Measurements from ENCODE around the gene LRRFIP1. TPM values are rescaled to one million over a fixed set of nuclear protein-coding genes. Genes with fewer than 3 reads are reported as not detected.

The LRRFIP1 gene
- polyA plus RNA-seq, 1 of the 3 experiments (the other 2 are of a cell fraction): 47.3 TPM

DNA sequence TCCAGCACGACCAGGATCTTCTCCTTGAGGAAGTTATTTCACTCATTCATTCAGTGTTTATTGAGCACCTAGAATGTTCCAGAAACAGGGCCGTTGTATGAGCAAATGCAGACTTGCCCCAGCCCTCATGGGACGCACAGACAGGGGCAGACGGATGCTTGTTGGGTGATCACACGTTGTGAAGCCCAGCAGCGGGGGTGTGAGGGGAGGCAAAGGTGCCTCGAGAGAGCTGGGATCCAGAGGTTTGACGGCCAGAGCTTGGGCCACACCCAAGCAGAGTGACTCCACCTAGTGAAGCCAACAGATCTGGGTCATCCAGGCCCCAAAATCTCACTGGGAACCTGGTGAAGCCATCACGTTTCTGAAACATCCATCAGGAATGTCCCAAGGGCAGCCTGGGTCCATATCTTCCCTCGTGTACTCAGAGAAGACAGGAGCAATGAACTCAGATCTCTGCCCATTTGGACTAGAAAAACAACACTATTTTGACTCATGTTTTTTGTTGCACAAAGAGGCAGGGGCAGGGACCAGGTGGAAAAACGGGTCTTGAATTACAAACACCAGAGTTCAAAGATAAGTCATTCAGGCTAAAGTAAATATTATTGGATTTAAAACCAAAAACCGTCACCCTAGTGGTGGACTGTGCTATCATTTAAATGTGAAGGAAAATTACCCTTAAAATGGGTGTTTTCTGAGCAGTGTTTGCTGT lies 116.3 kb downstream of the LRRFIP1 start:
- Histone ChIP-seq H3K4me3 (ENCODE audit: low read depth in 2 of 2, low read length in 1 of 2) (no peak overlapping the region), H3K9me2 (no peaks in the 10 kb centered on the region), H3K9me3 (no peaks in the 10 kb centered on the region), H3K36me3 (replicated peaks in 1 of 2; ENCODE audit: control insufficient read depth in 1 of 2, insufficient read depth in 2 of 2, low read length in 1 of 2) (peaks cover 19 to 22% of the 10 kb centered on the region in 2 experiments), H4K20me1 (ENCODE audit: insufficient read depth) (peaks cover 56% of the 10 kb centered on the region), H3F3A (replicated peaks; ENCODE audit: insufficient read depth) (peaks cover 16% of the 10 kb centered on the region), H3K27me3 (ENCODE audit: insufficient read depth) (no peaks in the 10 kb centered on the region), H2AFZ (ENCODE audit: low read depth) (no peak overlapping the region), H3K9ac (no peak overlapping the region), H3K4me1 (ENCODE audit: control insufficient read depth in 1 of 2, insufficient read depth in 2 of 2, low read depth in 1 of 2, low read length in 1 of 2) (peaks cover 3 to 10% of the 10 kb centered on the region in 2 experiments; a peak in 2 of 4 replicates), H3K79me2 (ENCODE audit: insufficient read depth) (peaks cover 90% of the 10 kb centered on the region), H3K4me2 (no peak overlapping the region), H3K27ac (ENCODE audit: low read depth in 2 of 2, low read length in 1 of 2) (peak overlapping the region in 1 of 2 experiments; percentile 16; a peak in 1 of 4 replicates)
- POLR2A ChIA-PET: no interaction called here
- no peak for DNase-seq
- TF ChIP-seq, protein P1, sequence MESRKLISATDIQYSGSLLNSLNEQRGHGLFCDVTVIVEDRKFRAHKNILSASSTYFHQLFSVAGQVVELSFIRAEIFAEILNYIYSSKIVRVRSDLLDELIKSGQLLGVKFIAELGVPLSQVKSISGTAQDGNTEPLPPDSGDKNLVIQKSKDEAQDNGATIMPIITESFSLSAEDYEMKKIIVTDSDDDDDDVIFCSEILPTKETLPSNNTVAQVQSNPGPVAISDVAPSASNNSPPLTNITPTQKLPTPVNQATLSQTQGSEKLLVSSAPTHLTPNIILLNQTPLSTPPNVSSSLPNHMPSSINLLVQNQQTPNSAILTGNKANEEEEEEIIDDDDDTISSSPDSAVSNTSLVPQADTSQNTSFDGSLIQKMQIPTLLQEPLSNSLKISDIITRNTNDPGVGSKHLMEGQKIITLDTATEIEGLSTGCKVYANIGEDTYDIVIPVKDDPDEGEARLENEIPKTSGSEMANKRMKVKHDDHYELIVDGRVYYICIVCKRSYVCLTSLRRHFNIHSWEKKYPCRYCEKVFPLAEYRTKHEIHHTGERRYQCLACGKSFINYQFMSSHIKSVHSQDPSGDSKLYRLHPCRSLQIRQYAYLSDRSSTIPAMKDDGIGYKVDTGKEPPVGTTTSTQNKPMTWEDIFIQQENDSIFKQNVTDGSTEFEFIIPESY (IDR thresholded peaks at IDR 0.05; ENCODE audit: borderline replicate concordance, low read depth): no peak
- peak; percentile 45 for TF ChIP-seq CTCF (IDR thresholded peaks at IDR 0.05)
- 84% methylated on average over 12 of the region's 12 CpGs for WGBS (ENCODE audit: low lambda C conversion rate)
- CTCF ChIA-PET: interaction anchor here (0.6 to 6.6 kb wide), 20 partner anchors 10 to 581 kb away, joined by 3 to 211 read pairs (median 15); no protein-coding TSS in a partner anchor

DNA sequence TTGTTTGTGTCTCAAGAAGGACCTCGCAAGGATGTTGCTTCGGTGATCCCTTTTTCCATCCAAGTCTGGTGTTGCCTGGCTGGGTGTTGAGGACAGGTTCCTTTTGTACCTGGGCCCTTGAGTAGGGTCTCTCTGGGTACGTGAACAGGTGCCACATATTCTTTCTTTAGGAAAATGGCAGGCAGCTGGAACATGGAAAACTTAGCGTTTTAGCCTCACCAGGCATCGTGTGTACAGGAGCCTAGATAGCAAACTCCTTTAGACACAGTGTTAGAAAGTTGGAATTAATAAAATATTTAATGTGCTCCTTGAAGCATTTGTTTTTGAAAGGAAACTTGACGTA lies 116.9 kb downstream of the LRRFIP1 start:
- ChIA-PET CTCF (interaction anchor here (1.0 to 6.6 kb wide), 25 partner anchors 10 to 519 kb away, joined by 3 to 211 read pairs (median 15); no protein-coding TSS in a partner anchor), POLR2A (no interaction called here)
- Histone ChIP-seq H3K4me2 (no peak overlapping the region), H3F3A (replicated peaks; ENCODE audit: insufficient read depth) (peaks cover 16% of the 10 kb centered on the region), H3K4me1 (ENCODE audit: control insufficient read depth in 1 of 2, insufficient read depth in 2 of 2, low read depth in 1 of 2, low read length in 1 of 2) (peaks cover 3 to 10% of the 10 kb centered on the region in 2 experiments; a peak in 2 of 4 replicates), H3K79me2 (ENCODE audit: insufficient read depth) (peaks cover 88% of the 10 kb centered on the region), H3K27ac (ENCODE audit: low read depth in 2 of 2, low read length in 1 of 2) (peak overlapping the region in 1 of 2 experiments; percentile 16; a peak in 1 of 4 replicates), H2AFZ (ENCODE audit: low read depth) (no peak overlapping the region), H4K20me1 (ENCODE audit: insufficient read depth) (peaks cover 56% of the 10 kb centered on the region), H3K27me3 (ENCODE audit: insufficient read depth) (no peaks in the 10 kb centered on the region), H3K9ac (no peak overlapping the region), H3K9me2 (no peaks in the 10 kb centered on the region), H3K9me3 (no peaks in the 10 kb centered on the region), H3K4me3 (ENCODE audit: low read depth in 2 of 2, low read length in 1 of 2) (no peak overlapping the region), H3K36me3 (replicated peaks in 1 of 2; ENCODE audit: control insufficient read depth in 1 of 2, insufficient read depth in 2 of 2, low read length in 1 of 2) (peaks cover 20 to 25% of the 10 kb centered on the region in 2 experiments)
- no peak for DNase-seq
- no peak for TF ChIP-seq POLR2AphosphoS5 (IDR thresholded peaks at IDR 0.05; ENCODE audit: low read depth, low read length)
- TF ChIP-seq TAF1 (IDR thresholded peaks at IDR 0.05; ENCODE audit: borderline replicate concordance, low read depth, low read length): no peak
- TF ChIP-seq MEF2A (IDR thresholded peaks at IDR 0.05; ENCODE audit: borderline replicate concordance, low read depth): no peak
- TF ChIP-seq, protein P2, sequence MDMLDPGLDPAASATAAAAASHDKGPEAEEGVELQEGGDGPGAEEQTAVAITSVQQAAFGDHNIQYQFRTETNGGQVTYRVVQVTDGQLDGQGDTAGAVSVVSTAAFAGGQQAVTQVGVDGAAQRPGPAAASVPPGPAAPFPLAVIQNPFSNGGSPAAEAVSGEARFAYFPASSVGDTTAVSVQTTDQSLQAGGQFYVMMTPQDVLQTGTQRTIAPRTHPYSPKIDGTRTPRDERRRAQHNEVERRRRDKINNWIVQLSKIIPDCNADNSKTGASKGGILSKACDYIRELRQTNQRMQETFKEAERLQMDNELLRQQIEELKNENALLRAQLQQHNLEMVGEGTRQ (IDR thresholded peaks at IDR 0.05; ENCODE audit: borderline replicate concordance, low read depth, low read length): no peak
- TF ChIP-seq SMC3 (IDR thresholded peaks at IDR 0.05; ENCODE audit: low read depth, low read length): no peak
- TF ChIP-seq FOXM1 (IDR thresholded peaks at IDR 0.05; ENCODE audit: low read depth): no peak
- no peak for TF ChIP-seq NFIC (IDR thresholded peaks at IDR 0.05; ENCODE audit: borderline replicate concordance)
- no peak for TF ChIP-seq SIN3A (IDR thresholded peaks at IDR 0.05; ENCODE audit: borderline replicate concordance, low read depth, low read length)
- no peak for TF ChIP-seq GABPA (IDR thresholded peaks at IDR 0.05; ENCODE audit: low read depth)
- no peak for TF ChIP-seq TEAD4 (IDR thresholded peaks at IDR 0.05; ENCODE audit: borderline replicate concordance, insufficient read depth)
- TF ChIP-seq CHD2 (IDR thresholded peaks at IDR 0.05; ENCODE audit: low read length, partially characterized antibody): no peak
- no peak for TF ChIP-seq MXI1 (IDR thresholded peaks at IDR 0.05; ENCODE audit: low read depth, low read length)
- TF ChIP-seq FOXJ3 (CRISPR knock-in tag; IDR thresholded peaks at IDR 0.05): no peak
- WGBS (ENCODE audit: low lambda C conversion rate): 91% methylated on average over 6 of the region's 6 CpGs

Measured in SK-N-SH (cell line).